PC-9 (cell line): Measurements from ENCODE around the gene RALGPS1. TPM values are rescaled to one million over a fixed set of nuclear protein-coding genes. Genes with fewer than 3 reads are reported as not detected.

Experiments
- BruUV-seq: library from RNA; stranded (reverse); fragments of 400-500 nt; replicated peaks from 2 replicates; lab custom pipeline; 2021; lab: Mats Ljungman, UMichigan
- CTCF ChIA-PET: fragments of 300-600 bp; sonication (Branson Sonifier 250); formaldehyde crosslinking; loops from one replicate; lab custom pipeline; 2022; ENCODE audit warnings: antibody characterized with exemption; lab: Charles Lee
- POLR2A ChIA-PET: fragments of 300-600 bp; sonication (Branson Sonifier 250); formaldehyde crosslinking; loops from one replicate; lab custom pipeline; 2022; ENCODE audit warnings: antibody characterized with exemption; ENCODE audit not compliant: unreplicated experiment; lab: Charles Lee
- DNase-seq, 2 experiments: peaks; one replicate each; pipeline versions ENCODE4 v3.0.0 to v3.0.0-alpha.2; 2015 to 2022; ENCODE audit warnings: mixed read lengths in 1 of 2
- H2AFZ ChIP-seq: fragments of 200-600 bp; sonication (generic); 2 replicates; pipeline ENCODE4 v1.8.1; 2017; ENCODE audit warnings: antibody characterized with exemption
- H3F3A ChIP-seq: fragments of 200-600 bp; sonication (generic); 2 replicates; pipeline ENCODE4 v1.8.1; 2017; ENCODE audit warnings: antibody characterized with exemption, mild to moderate bottlenecking, low read depth; ENCODE audit not compliant: insufficient read depth
- H3K27ac ChIP-seq: fragments of 200-600 bp; sonication (generic); 2 replicates; pipeline ENCODE4 v1.6.1; 2016; ENCODE audit warnings: mixed run types
- H3K27me3 ChIP-seq: fragments of 200-600 bp; sonication (generic); 2 replicates; pipeline ENCODE4 v1.6.1; 2016; ENCODE audit warnings: low read depth, mixed run types; ENCODE audit not compliant: insufficient read depth
- H3K36me3 ChIP-seq: fragments of 200-600 bp; sonication (generic); 2 replicates; pipeline ENCODE4 v1.6.1; 2016; ENCODE audit warnings: low read depth, mixed run types
- H3K4me1 ChIP-seq: fragments of 200-600 bp; sonication (generic); replicated peaks from 2 replicates; pipeline ENCODE4 v1.6.1; 2016; ENCODE audit warnings: mixed run types; ENCODE audit not compliant: insufficient read depth
- H3K4me2 ChIP-seq: fragments of 200-600 bp; sonication (generic); 2 replicates; pipeline ENCODE4 v1.6.1; 2017; ENCODE audit warnings: mixed run types
- H3K4me3 ChIP-seq: fragments of 200-600 bp; sonication (generic); 2 replicates; pipeline ENCODE4 v1.6.1; 2016; ENCODE audit warnings: mixed run types
- H3K79me2 ChIP-seq: fragments of 200-600 bp; sonication (generic); 2 replicates; pipeline ENCODE4 v1.6.1; 2017; ENCODE audit warnings: low read depth, mixed run types
- H3K9me2 ChIP-seq: fragments of 200-600 bp; sonication (generic); 2 replicates; pipeline ENCODE4 v1.8.1; 2017; ENCODE audit warnings: mild to moderate bottlenecking; ENCODE audit not compliant: insufficient read depth
- H3K9me3 ChIP-seq: fragments of 200-600 bp; sonication (generic); 2 replicates; pipeline ENCODE4 v1.8.1; 2016; ENCODE audit warnings: low read depth; ENCODE audit not compliant: insufficient read depth
- H4K20me1 ChIP-seq: fragments of 200-600 bp; sonication (generic); 2 replicates; pipeline ENCODE4 v1.8.1; 2017; ENCODE audit not compliant: insufficient read depth
- CTCF ChIP-seq: fragments of 200-600 bp; sonication (generic); conservative IDR thresholded peaks from 2 replicates; pipeline ENCODE4 v1.6.1; 2017; ENCODE audit warnings: mixed run types, antibody characterized with exemption, mild to moderate bottlenecking, moderate library complexity
- EZH2 ChIP-seq: fragments of 200-600 bp; sonication (generic); IDR thresholded peaks from 2 replicates; pipeline ENCODE4 v1.8.0; 2017; ENCODE audit warnings: antibody characterized with exemption, low read depth
- intact Hi-C: fragments of 100-400 bp; cut with micrococcal nuclease; formaldehyde crosslinking; loops from one replicate; pipeline ENCODE4 v1.10.0; 2022; ENCODE audit not compliant: unreplicated experiment
- total RNA-seq: library from RNA; stranded (reverse); gene quantifications from 2 replicates; pipeline ENCODE4 v1.2.3, GENCODE V29; 2021

RALGPS1 gene
- total RNA-seq, 1 experiment from 2014 or later = 23.3 TPM

- CTCF ChIA-PET = no interaction called here
- Histone ChIP-seq H2AFZ (no peak overlapping the region), H3K27me3 (no peaks in the 10 kb centered on the region), H3K79me2 (no peaks in the 10 kb centered on the region), H3K9me2 (no peaks in the 10 kb centered on the region), H3K27ac (no peak overlapping the region), H3K4me2 (no peak overlapping the region), H3K9me3 (no peaks in the 10 kb centered on the region), H3K4me1 (peaks cover 6% of the 10 kb centered on the region; the same call in 1 of the 2 replicates), H3K36me3 (no peaks in the 10 kb centered on the region), H3K4me3 (no peak overlapping the region), H4K20me1 (no peaks in the 10 kb centered on the region), H3F3A (no peaks in the 10 kb centered on the region)
- BruUV-seq = no TSS peak
- TF ChIP-seq CTCF = no peak
- TF ChIP-seq EZH2 = no peak
- no peak for DNase-seq
- POLR2A ChIA-PET = no interaction called here
- intact Hi-C loops = no loop called here
Measured at GRCh38 chr9:126916909-126917308, 2.3 kb downstream of the RALGPS1 start.

GRCh38 chr9:126919193-126919592 is 4.6 kb downstream of the RALGPS1 start:
- no peak for TF ChIP-seq EZH2
- CTCF ChIA-PET = no interaction called here
- no peaks in the 10 kb centered on the region for H4K20me1 ChIP-seq
- peaks cover 6% of the 10 kb centered on the region; the same call in 1 of the 2 replicates for H3K4me1 ChIP-seq
- H3K36me3 ChIP-seq = no peaks in the 10 kb centered on the region
- no peaks in the 10 kb centered on the region for H3K79me2 ChIP-seq
- no TSS peak for BruUV-seq
- H3F3A ChIP-seq = no peaks in the 10 kb centered on the region
- H3K27ac ChIP-seq = no peak overlapping the region
- POLR2A ChIA-PET = no interaction called here
- H3K4me3 ChIP-seq = no peak overlapping the region
- no peak overlapping the region for H2AFZ ChIP-seq
- no peak for DNase-seq
- H3K9me3 ChIP-seq = no peaks in the 10 kb centered on the region
- H3K27me3 ChIP-seq = no peaks in the 10 kb centered on the region
- no peaks in the 10 kb centered on the region for H3K9me2 ChIP-seq
- intact Hi-C loops = no loop called here
- no peak overlapping the region for H3K4me2 ChIP-seq

GRCh38 chr9:126925876-126926275 is 11.3 kb downstream of the RALGPS1 start:
- Histone ChIP-seq H2AFZ (no peak overlapping the region), H4K20me1 (no peaks in the 10 kb centered on the region), H3K4me1 (peaks cover 7% of the 10 kb centered on the region), H3K4me3 (no peak overlapping the region), H3K9me2 (no peaks in the 10 kb centered on the region), H3K27me3 (no peaks in the 10 kb centered on the region), H3K36me3 (no peaks in the 10 kb centered on the region), H3K4me2 (no peak overlapping the region), H3K79me2 (no peaks in the 10 kb centered on the region), H3K9me3 (no peaks in the 10 kb centered on the region), H3K27ac (no peak overlapping the region), H3F3A (peaks cover 7% of the 10 kb centered on the region; the same call in 1 of the 2 replicates)
- ChIA-PET CTCF (interaction anchor here (0.7 kb wide), 1 partner anchor 219 kb away, joined by 3 read pairs; no protein-coding TSS in a partner anchor), POLR2A (no interaction called here)
- BruUV-seq = no TSS peak
- intact Hi-C loops = no loop called here
- TF ChIP-seq EZH2 = no peak
- no peak for TF ChIP-seq CTCF
- peak in 1 of 2 experiments; percentile 48 for DNase-seq

- Histone ChIP-seq H3K79me2 (no peaks in the 10 kb centered on the region), H3K27me3 (no peaks in the 10 kb centered on the region), H3K36me3 (no peaks in the 10 kb centered on the region), H2AFZ (no peak overlapping the region), H3K27ac (no peak overlapping the region), H3K4me1 (peaks cover 7% of the 10 kb centered on the region), H4K20me1 (no peaks in the 10 kb centered on the region), H3F3A (peaks cover 7% of the 10 kb centered on the region; the same call in 1 of the 2 replicates), H3K9me3 (no peaks in the 10 kb centered on the region), H3K4me3 (no peak overlapping the region), H3K4me2 (no peak overlapping the region), H3K9me2 (no peaks in the 10 kb centered on the region)
- BruUV-seq = no TSS peak
- intact Hi-C loops = no loop called here
- POLR2A ChIA-PET = interaction anchor here (0.5 kb wide), 1 partner anchor 952 kb away, joined by 12 read pairs; no protein-coding TSS in a partner anchor
- CTCF ChIA-PET = no interaction called here
- no peak for TF ChIP-seq CTCF
- TF ChIP-seq EZH2 = no peak
- DNase-seq = no peak
Measured at GRCh38 chr9:126926364-126926763, 11.8 kb downstream of the RALGPS1 start.
